ENCODE measurements around the gene ITPR1. TPM values are rescaled to one million over a fixed set of nuclear protein-coding genes. Genes with fewer than 3 reads are reported as not detected.

The ITPR1 gene
- total RNA-seq, 1 experiment from 2014 or later: 5.8 TPM

GRCh38 chr3:4744405-4745234 is 251.5 kb downstream of the ITPR1 start:
- DNase-seq (ENCODE audit: low spot score): peak; percentile 48

DNA sequence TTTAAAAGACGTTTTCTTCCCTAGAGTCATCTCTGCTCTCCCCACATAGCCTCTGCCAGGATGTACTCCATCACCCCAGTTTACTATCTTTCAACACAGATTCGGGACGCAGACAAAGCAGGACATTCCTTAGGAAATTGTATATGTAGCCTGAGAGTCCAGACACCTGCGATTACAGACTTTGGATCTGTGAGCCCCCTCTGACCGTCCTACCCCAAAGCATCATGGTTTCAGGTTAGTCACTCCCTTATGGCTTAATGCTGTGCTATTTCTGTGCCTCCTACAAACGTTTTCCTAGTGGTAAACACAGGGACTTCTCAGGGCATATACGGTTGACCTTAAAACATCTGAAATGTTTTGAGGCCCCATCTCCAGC is 252.1 kb downstream of the ITPR1 start:
- DNase-seq (ENCODE audit: low spot score): no peak

DNA sequence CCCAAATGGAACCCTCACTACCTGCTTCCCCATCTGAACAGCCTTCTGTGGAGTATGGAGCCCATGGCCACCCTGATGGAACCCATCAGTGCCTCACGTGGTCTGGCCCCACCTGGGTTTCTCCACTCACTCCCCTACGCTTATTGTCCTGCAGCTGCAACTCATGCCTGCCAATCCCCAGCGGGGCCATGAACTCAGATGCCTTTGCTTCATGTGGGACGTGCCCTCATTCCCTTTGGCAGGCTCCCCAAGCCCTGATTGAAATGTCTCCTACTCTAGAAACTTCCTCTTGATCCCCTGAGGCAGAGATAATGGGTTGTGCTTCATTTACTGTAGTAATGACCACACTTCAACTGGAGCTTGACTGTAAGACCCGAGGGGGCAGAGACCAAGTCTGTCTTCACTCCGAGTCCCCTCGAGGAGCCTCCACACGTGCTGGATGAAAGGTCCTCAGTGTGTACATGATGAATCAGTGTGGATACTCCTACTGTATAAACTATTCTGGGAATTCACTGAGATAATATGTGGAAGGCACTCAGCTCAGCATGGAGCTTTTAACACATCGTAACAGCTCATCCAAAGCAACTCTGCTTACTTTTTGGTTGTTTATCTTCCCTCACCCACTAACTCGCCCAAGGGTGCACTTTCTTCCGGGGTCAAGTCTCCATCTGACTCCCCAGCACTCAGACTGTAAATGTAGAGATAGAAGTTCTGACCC is 253.3 kb downstream of the ITPR1 start:
- no peak for DNase-seq (ENCODE audit: low spot score)

DNA sequence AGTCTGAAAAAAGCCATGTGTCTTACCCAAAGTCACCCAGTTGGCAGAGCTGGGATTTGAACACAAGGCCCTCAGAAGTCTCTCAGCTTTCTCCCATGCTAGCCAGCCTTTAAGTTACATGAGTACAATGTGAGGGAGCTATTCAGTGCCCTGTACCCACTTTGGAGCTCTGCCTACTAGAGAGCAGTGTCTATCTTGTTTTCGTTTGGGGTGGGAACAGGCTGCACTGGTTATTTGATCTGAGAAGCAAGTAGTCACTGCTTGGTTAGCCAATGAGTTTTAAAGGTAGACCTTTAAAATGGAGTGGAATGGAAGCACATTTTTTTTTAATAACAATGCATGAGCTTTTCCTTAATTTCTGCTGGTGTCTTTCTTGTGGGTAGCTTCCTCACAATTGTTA is 255.0 kb downstream of the ITPR1 start:
- DNase-seq (ENCODE audit: low spot score): no peak

DNA sequence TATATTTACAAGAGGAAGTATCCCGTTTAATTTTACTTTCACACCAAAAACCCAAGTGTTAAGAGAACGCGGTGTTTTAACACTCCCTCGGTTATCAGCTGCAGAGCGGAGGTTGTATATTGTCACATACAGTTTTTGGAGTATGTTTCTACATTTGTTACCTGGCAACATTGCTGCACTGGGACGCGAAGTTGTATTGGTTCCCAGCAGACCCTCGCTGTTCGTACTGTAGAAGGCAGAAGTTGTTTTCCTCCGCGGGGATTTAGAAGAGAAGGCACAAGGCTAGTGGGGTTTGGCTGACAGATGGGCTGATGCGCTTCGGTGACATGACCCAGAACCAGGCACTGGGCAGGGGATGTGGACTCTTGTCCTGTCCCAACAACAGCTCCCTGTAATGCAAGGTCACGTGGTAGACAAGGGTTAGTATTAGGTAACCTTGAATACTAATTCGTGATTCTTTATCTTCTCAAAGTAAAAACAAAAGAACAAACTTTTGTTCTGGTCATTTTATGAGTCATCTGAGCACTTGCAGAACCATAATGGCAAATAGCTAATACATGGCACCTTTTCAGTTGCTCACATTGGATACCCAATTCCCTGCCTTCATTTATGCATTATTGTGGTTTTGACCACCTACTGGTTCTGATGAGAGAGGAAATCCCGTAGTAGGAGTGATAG is 255.7 kb downstream of the ITPR1 start:
- DNase-seq (ENCODE audit: low spot score): no peak

DNA sequence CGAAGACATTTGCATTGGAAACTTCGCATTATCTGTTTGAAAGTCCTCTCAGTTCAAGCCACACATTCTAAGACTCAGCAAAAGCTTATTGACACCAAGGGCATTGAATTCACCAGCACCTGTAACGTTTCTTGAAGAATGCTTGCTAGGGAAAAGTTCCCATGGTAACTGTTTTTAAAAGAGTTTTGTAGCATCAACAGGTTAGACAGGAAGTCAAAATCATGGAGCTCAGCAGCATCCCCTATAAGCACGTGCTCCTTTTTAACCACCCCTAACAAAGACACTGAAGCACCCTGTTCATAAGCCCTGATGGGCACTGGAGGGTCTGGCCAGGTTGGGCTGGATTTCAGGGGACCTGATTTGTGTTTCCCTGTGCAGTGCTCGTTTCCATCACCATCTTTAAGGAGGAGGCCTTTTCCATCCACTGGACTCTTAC is 256.4 kb downstream of the ITPR1 start:
- DNase-seq (ENCODE audit: low spot score): no peak

DNA sequence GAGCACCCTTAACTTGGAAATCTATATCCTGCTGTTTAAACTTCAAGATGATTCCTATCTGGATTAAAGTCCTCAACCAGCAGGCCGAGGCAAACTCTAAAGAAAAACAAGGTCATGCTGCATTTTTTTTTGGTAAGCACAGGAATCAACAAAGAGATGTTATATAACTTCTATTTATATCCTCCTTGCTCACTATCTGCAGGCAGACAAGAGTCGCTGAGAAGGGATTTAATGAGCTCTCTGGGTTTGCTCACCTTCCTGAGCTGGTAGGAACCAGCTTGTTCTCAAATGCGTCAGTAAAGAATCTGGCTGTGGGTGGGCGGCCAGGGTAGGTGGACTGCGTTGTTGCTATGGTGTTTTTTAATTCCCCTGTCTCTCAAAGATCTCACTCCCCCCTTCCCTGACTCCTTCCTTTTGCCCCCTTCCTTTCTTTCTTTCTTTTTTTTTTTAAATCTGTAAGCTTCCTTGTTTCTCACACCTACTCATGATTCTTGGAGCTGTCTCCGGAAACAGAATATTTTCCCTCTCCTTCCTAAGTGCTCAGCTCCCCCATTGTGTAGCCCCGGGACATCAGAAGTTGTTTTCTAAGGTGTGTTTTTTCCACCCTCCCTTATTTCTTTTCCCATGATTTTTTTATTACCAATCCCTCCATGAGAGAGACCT is 257.3 kb downstream of the ITPR1 start:
- no peak for DNase-seq (ENCODE audit: low spot score)

DNA sequence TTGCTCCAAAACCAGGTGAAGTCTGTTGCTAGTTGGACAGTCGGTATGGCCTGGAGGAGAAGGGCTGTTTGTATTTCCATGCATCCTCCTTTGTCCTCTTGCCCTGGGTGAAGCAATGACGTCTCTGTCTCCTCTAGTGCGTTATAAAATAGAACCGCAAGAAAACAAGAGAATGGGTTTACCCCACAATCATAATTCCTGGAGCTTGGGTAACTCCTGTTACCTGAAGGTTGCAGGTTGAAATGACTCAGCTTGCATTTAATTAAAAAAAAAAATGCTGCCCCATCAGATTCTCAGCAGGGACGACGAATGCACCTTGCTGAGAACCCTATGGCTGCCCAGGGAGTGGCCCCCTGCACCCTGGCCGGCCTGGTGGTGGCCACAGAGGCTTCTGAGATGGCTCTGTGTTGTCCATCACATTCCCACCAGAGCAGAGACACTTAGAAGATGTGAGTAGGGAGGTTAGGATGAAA is 257.9 kb downstream of the ITPR1 start:
- no peak for DNase-seq (ENCODE audit: low spot score)

DNA sequence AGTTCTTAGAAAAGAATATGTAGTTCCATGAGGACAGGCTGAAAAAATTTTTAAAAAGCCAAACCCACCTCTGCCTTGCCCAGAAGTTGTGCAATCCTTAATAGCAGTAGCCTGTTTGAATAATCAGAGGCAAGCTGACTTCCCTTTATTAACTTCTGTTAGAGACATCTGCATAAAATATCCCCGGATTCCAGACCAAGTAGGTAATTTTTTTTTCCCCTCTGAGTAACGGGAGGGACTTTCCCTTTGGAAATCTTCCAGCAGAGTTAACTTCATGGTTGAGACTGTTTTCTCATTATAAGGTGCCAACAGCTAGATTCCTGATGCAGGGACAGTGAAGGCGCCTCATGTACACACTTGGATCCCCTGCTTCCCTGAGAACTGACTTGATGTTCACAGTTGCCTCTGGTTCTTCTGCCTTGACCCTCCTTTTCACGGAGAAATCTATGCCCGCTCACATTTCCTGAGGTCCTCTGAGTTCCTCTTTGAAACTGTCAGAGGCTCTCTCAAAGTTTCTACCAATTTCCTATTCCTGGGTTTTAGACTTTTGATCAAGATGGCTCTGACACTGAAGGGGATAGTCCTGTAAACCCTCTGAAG is 258.5 kb downstream of the ITPR1 start:
- peak; percentile 30 for DNase-seq (ENCODE audit: low spot score)

DNA sequence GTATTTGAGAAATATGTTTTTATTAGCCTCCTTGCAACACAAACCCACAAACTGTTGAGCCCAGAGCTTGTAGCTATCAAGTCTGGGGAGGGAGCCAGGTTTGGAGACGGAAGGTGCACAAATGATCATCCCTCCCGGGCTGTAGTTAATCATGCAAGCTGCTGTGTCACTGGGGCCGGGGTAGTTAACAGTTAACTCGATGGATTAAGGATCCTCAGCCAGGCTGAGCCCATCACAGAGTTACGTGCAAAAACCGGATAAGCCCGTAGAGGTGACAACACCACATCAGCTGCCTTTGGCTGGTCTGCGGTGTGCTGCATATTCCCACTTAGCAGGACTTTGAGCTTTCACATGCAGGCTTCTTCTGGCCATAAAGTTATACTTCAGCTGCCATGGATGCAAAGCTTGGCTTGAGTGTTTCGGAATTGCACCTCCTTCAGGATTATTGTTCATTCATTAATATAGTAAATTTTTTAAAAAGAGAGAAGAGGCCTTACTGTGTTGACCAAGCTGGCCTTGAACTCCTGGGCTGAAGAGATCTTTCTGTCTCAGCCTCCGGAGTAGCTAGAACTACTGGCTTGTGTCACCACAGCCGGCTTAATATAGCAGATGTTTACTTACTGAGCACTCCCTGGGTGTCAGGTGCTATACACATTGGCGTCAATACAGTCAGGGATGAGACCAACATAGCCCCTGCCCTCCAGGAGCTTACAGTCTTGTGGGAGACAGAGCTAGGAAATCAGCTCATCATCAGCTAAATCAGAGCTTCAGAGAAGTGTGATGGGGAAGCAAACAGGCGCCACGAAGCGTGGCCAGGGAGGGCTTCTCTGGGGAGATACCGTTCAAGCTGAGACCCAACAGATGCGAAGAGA is 259.3 kb downstream of the ITPR1 start:
- DNase-seq (ENCODE audit: low spot score): no peak

DNA sequence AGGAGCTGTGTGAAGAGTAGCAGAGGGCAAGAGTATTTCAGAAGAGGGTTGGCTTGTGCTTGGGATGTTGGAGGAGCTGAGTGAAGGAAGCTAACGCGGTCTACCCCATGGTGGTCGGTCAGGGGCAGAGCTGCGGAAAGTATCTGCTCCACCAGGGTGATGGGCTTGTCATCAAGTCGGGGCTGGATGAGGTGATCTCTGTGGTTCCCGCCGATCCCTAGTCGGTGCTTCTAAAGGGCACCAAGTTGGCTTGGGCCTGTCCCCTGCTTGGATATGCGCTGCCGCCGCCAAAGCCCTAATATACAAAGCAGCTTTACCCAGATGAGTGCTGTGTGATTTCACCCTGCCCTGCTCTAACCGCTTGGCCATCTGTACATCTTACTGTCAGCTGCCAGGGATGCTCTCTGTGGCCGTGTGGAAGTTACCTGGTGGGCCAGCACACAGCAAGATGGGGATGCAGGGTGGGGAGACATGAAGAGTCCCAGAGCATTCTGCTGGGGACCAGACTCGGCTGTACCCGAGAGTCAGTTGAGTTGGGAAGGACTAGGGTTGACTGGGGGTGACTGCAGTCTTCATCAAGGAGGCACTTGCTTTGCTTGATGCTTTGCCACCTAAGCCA is 260.0 kb downstream of the ITPR1 start:
- no peak for DNase-seq (ENCODE audit: low spot score)

GRCh38 chr3:4754180-4755086 is 261.3 kb downstream of the ITPR1 start:
- no peak for DNase-seq (ENCODE audit: low spot score)

DNA sequence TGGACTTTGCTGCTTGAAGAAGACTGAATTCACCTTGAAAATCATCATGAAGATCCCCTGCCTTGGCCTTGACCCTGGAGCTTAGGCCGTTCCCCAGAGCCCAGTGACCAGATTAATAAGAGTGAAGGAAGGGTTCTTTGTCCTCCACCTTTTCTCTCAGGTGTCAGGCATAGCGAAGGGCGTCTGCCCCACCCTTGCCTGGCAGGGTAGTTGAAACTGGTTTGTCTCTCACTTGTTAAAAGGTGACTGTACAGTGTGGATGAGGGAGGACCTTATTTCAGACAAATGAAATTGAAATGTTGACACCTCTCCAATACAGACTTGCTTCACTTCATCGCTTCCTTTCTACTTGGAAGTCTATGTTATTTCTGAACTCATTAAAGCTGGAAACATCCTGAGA is 262.4 kb downstream of the ITPR1 start:
- no peak for DNase-seq (ENCODE audit: low spot score)

GRCh38 chr3:4756057-4756775 is 263.1 kb downstream of the ITPR1 start:
- no peak for DNase-seq (ENCODE audit: low spot score)

DNA sequence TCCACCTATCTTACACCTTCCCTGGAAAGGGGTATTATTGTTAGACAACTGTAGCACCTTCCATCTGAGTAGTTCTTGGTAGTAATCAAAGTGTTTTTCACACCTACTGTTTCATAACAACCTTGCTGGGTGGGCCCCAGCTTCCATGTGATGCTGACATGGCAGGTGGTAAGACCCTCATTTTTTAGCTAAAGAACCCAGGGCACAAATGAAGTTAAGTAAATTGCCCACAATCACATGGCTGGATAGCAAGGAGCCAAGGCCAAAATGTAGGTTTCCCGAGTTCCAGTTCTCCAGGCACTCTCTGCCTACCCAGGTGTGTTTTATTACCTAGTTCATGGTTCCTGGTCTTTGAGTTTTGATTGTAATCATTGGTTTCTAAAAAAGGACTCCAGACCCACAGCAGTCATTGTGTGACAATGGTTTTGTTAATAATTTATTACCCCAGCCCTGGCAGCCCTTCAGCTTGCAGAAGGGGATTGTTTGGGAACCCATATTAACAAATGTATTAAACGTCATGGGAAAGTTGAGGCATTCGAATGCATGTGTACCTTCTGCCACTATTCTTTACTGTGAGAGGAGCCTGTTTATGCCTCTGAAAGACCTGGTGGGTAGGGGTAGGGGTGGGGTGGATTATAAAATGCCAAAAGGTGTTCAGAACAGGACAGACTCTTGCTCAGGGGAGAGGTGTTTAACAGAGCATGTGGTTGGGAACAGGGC is 263.9 kb downstream of the ITPR1 start:
- DNase-seq (ENCODE audit: low spot score): no peak

DNA sequence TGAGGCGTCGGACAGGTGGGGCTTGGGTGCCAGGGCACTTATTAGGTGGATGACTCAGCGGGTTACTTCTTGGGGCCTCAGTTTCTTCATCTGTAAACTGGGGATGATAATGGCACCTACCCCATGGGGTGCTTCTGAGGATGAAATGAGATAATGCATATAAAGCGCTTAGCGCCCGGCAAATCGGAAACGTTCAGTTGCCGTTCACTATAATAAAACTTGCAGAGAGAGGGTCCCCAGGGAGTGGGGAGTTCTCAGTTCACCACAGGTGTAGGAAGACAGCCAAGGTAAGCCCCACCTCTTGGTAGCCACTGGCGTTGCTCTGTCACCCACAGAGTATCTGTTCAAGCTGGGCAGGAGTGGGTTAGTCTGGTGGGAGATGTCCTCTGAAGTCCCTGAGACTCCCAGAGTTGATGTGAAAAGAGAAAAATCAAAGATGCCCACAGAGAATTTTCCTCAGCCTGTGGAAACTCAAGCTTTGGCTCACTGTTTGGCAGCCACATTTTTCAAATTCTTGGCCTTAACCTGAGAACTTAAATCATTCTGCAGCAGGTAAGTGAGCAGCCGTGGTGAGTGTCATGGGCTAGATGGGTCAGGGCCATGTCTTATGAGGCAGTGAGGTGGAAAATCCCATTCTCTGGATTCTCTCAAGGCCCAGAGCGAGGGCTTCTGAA is 264.6 kb downstream of the ITPR1 start:
- DNase-seq (ENCODE audit: low spot score): no peak

DNA sequence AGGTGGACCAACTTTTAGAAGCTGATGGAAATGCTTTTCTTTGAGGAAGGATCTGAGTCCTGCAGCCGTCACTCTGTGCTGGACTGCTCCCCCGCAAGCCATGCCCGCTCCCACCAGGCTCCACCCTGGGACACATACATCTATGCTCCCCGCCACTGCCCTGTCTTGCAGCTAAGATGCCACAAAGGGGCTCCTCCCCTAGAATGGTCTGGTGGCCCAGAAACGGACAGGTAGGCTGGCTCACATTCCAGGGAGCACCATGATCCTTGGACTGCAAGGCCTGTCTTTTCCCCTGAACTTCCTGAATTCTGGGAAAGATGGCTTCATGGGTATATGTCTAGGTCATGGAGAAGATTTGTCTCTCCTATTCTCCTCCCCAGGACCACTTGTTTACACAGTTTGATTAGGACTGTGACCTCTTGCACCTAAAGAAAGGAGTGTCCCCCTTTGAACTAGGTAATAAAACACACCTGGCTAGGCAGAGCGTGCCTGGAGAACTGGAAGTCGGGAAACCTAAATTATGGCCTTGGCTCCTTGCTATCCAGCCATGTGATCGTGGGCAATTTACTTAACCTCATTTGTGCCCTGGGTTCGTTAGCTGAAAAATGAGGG is 265.2 kb downstream of the ITPR1 start:
- no peak for DNase-seq (ENCODE audit: low spot score)
